ENCODE measurements around the gene PPM1E. TPM values are rescaled to one million over a fixed set of nuclear protein-coding genes. Genes with fewer than 3 reads are reported as not detected.

Gene PPM1E
- total and polyA plus RNA-seq, 7 donors, result 0.01 to 0.24 (median 0.10) TPM; not detected in 3

DNA sequence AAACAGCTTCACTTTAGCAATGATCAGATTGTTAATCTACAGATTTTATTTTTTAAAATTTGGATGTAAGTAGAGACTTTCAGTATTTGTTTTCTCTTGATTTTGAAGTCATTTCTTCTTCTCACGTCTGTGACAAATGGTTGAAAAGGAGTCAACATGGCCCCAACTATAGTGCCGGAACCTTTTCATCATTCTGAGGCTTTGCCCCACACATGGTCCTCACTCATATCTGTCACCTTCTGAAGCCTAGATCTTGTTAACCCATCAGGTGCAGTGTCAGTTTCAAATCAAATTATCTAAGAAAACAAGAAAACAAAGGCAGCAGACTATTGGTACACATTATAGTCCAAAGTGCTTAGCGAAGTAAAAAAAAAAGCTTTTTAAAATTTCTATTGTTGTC lies 227.0 kb downstream of the PPM1E start:
- H3K36me3 ChIP-seq (ENCODE audit: insufficient read depth in 1 of 2, low read depth in 1 of 2), result no peaks in the 10 kb centered on the region
- H3K4me3 ChIP-seq, result no peak overlapping the region
- no peak for DNase-seq
- H3K4me1 ChIP-seq, result no peaks in the 10 kb centered on the region
- TF ChIP-seq, protein P1, sequence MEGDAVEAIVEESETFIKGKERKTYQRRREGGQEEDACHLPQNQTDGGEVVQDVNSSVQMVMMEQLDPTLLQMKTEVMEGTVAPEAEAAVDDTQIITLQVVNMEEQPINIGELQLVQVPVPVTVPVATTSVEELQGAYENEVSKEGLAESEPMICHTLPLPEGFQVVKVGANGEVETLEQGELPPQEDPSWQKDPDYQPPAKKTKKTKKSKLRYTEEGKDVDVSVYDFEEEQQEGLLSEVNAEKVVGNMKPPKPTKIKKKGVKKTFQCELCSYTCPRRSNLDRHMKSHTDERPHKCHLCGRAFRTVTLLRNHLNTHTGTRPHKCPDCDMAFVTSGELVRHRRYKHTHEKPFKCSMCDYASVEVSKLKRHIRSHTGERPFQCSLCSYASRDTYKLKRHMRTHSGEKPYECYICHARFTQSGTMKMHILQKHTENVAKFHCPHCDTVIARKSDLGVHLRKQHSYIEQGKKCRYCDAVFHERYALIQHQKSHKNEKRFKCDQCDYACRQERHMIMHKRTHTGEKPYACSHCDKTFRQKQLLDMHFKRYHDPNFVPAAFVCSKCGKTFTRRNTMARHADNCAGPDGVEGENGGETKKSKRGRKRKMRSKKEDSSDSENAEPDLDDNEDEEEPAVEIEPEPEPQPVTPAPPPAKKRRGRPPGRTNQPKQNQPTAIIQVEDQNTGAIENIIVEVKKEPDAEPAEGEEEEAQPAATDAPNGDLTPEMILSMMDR (IDR thresholded peaks at IDR 0.05), result no peak
- no peaks in the 10 kb centered on the region for H3K27me3 ChIP-seq (ENCODE audit: insufficient read depth in 3 of 3, low read length in 2 of 3)
- no peak overlapping the region for H3K27ac ChIP-seq
- no peaks in the 10 kb centered on the region for H3K9me3 ChIP-seq
- no peak for ATAC-seq
- WGBS, 3 donors, result 80 to 86% (median 84%) methylated on average over 3 of the region's 3 CpGs
- intact Hi-C loops (cut with DNase I), result no loop called here

DNA sequence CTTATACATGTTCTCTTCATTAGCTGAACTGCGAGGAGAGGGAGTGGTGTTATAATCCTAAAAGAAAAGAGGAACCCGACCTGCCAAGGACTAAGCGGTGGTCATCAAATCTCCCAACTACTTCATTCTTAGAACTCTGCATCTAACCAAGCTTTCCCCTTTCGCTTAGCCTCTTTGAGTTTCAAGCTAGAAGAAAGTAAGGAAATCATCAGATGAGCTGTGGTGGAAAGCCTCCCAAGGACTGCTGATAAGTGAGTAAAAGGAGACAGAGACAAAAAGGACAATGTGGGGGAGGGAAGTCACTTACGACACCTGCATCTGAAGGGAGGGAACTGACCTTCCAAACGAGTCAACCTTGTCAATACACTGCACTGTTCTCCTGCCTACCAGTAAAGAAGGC lies 229.7 kb downstream of the PPM1E start:
- Histone ChIP-seq H3K9me3 (no peaks in the 10 kb centered on the region), H3K4me3 (no peak overlapping the region), H3K27ac (no peak overlapping the region), H3K27me3 (ENCODE audit: insufficient read depth in 3 of 3, low read length in 2 of 3) (no peaks in the 10 kb centered on the region), H3K4me1 (no peaks in the 10 kb centered on the region), H3K36me3 (ENCODE audit: insufficient read depth in 1 of 2, low read depth in 1 of 2) (no peaks in the 10 kb centered on the region)
- 75 to 77% (median 76%) methylated on average over 6 of the region's 6 CpGs for WGBS, 3 donors
- no peak for DNase-seq
- TF ChIP-seq, protein P1 (IDR thresholded peaks at IDR 0.05), result no peak
- no peak for ATAC-seq
- intact Hi-C loops (cut with DNase I), result no loop called here

DNA sequence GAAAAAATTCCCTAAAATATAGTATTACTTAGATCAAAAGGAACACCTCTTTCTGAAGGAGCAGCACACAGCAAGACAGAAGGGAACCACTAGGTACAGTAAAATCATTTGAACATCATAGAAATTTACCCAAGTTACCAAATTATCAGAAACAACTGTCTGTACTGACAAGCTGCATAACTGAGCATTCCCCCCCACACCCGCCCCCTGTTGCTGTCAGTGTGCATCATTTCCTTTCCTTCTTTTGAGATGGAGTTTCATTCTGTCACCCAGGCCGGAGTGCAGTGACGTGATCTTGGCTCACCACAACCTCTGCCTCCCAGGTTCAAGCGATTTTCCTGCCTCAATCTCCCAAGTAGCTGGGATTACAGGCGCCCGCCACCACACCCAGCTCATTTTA lies 230.3 kb downstream of the PPM1E start:
- intact Hi-C loops (cut with DNase I), result no loop called here
- Histone ChIP-seq H3K4me1 (no peaks in the 10 kb centered on the region), H3K9me3 (no peaks in the 10 kb centered on the region), H3K27ac (no peak overlapping the region), H3K4me3 (no peak overlapping the region), H3K36me3 (ENCODE audit: insufficient read depth in 1 of 2, low read depth in 1 of 2) (no peaks in the 10 kb centered on the region), H3K27me3 (ENCODE audit: insufficient read depth in 3 of 3, low read length in 2 of 3) (no peaks in the 10 kb centered on the region)
- WGBS, 3 donors, result 93 to 96% (median 95%) methylated on average over 6 of the region's 6 CpGs
- TF ChIP-seq, protein P1 (IDR thresholded peaks at IDR 0.05), result no peak
- DNase-seq (no peak), ATAC-seq (no peak)

DNA sequence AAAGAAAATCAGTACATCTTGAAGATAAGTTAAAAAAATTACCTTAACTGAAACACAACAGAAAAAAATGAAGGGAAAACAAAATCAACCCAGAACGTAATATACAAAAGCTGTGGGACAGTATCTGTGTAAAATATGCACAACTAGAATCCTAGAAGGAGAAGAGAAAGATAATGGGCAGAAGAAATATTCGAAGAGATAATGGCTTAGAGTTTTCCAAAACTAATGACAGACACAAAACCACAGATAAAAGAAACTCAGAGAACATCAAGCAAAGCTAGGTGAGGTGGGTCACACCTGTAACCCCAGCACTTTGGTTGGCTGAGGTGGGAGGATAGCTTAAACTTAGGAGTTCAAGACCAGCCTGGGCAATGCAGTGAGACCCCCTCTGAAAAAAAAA lies 234.0 kb downstream of the PPM1E start:
- H3K9me3 ChIP-seq, result no peaks in the 10 kb centered on the region
- H3K4me3 ChIP-seq, result no peak overlapping the region
- H3K27me3 ChIP-seq (ENCODE audit: insufficient read depth in 3 of 3, low read length in 2 of 3), result no peaks in the 10 kb centered on the region
- peaks cover 0 to 7% of the 10 kb centered on the region in 2 donors for H3K36me3 ChIP-seq (ENCODE audit: insufficient read depth in 1 of 2, low read depth in 1 of 2)
- ATAC-seq, result no peak
- TF ChIP-seq, protein P1 (IDR thresholded peaks at IDR 0.05), result no peak
- DNase-seq, result no peak
- intact Hi-C loops (cut with DNase I), result no loop called here
- H3K27ac ChIP-seq, result no peak overlapping the region
- 50 to 72% (median 68%) methylated on average over 2 of the region's 2 CpGs for WGBS, 3 donors
- no peaks in the 10 kb centered on the region for H3K4me1 ChIP-seq

DNA sequence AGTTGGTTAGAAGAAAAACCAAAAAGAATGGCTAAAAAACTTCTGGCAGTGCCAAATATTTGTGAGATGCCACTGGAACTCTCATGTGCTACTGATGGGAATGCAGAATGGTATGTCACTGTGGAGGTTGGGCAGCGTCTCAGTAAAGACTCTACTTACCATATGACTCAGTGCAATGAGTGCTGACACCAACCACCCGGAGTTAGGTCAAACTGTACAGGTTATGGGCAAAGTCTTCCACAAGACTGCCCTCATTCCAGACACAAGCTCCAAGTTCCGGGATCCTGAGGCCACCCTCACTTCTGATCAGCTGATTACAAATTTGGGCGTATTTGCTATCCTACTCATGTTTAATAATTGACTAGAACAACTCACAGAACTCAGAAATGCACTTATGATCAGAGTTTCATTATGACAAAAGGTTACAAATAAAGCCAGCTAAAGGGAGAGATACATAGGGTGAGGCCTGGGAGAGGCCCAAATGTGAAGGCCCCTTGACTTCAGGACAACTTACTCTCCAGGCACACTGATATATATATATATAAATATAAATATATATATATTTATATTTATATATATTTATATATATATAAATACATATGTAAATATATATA lies 236.2 kb downstream of the PPM1E start:
- Histone ChIP-seq H3K9me3 (no peaks in the 10 kb centered on the region), H3K27ac (no peak overlapping the region), H3K4me3 (no peak overlapping the region), H3K36me3 (ENCODE audit: insufficient read depth in 1 of 2, low read depth in 1 of 2) (peaks cover 0 to 18% of the 10 kb centered on the region in 2 donors), H3K4me1 (no peaks in the 10 kb centered on the region), H3K27me3 (ENCODE audit: insufficient read depth in 3 of 3, low read length in 2 of 3) (no peaks in the 10 kb centered on the region)
- WGBS, 3 donors, result 89 to 92% (median 91%) methylated on average over 4 of the region's 4 CpGs
- intact Hi-C loops (cut with DNase I), result no loop called here
- ATAC-seq, result no peak
- TF ChIP-seq, protein P1 (IDR thresholded peaks at IDR 0.05), result no peak
- DNase-seq, result no peak

Measured in psoas muscle (tissue), 8 donors.